Measurements from ENCODE around the gene ARHGAP26. TPM values are rescaled to one million over a fixed set of nuclear protein-coding genes. Genes with fewer than 3 reads are reported as not detected.
"Not testable (repeated sequence)": the region's sequence is repeated elsewhere in the genome, so short reads cannot be mapped to it uniquely, and the experiment has no call there.

ARHGAP26 gene
- total RNA-seq, 2 experiments from 2014 or later, result 17.0 to 19.5 TPM

DNA sequence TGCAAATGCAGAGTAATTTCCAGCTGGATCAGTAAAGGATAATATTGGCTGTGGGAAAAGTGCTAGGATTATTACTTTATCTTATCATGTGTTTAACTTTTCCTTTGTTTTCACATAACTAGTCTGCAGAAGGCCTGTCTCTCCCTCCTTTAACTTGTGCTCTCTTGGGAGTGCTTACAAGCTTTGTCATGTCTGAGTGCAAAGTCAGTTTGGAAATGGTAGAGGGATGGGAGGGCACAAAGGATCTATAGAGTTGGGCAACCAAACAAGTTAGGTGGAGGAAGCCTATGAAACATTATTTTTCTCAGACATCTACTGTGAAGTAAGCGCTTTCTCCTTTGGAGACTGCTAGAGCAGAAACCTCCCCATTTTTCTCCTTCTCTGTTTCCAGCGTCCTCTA is 308.8 kb downstream of the ARHGAP26 start:
- H3K36me3 Mint-ChIP-seq (ENCODE audit: low read depth), result no peaks in the 10 kb centered on the region
- no peaks in the 10 kb centered on the region for H3K9me3 Mint-ChIP-seq
- intact Hi-C loops (cut with micrococcal nuclease), result no loop called here
- DNase-seq, result no peak
- CTCF ChIA-PET, result no interaction called here
- H3K4me3 Mint-ChIP-seq, result no peak overlapping the region
- no peaks in the 10 kb centered on the region for H3K4me1 Mint-ChIP-seq (ENCODE audit: low read depth)
- H3K27ac Mint-ChIP-seq, result no peak overlapping the region
- H3K27me3 Mint-ChIP-seq (ENCODE audit: low read depth), result no peaks in the 10 kb centered on the region

DNA sequence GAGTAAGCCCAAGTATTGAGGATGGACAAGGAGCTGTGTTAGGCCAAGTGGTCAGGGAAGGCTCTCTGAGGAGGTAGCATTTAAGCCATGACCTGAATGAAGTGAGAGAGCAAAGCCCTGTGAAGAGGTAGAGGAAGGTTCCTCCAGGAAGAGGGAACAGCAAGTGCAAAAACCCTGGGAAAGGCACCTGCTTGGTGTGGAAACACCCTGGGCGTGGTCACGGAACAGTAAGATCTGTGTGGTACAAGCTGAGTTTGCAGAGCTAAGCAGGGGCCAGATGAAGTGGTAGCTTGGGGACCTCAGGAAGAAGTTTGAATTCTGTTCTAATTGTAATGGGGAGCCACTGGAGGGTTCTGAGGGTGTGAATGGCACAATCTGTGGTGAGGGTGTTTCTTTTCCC is 310.2 kb downstream of the ARHGAP26 start:
- Mint-ChIP-seq H3K4me1 (ENCODE audit: low read depth) (no peaks in the 10 kb centered on the region), H3K9me3 (no peaks in the 10 kb centered on the region), H3K36me3 (ENCODE audit: low read depth) (peaks cover 4% of the 10 kb centered on the region), H3K27ac (no peak overlapping the region), H3K27me3 (ENCODE audit: low read depth) (no peaks in the 10 kb centered on the region), H3K4me3 (no peak overlapping the region)
- intact Hi-C loops (cut with micrococcal nuclease), result no loop called here
- CTCF ChIA-PET, result interaction anchor here (0.8 kb wide), 1 partner anchor 9 kb away, joined by 4 read pairs; no protein-coding TSS in a partner anchor
- no peak for DNase-seq

DNA sequence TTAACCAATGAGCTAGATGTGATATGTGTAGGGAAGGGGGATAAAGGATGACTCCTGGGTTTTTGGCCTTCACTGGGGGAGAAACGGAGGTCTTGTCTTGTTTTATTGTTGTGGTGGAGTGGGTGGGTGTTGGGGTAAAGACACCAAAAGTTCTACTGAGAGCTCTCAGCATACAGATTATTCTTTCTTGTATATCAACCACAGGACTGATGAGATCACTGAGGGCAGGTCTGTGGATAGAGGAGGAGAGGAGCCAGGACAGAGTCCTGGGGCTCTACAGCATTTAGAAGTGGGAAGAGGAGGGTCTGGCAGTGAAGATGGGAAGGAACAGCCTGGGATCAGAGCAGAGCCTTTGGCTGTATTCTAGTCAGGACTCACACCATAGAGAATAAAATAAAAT is 310.8 kb downstream of the ARHGAP26 start:
- Mint-ChIP-seq H3K9me3 (no peaks in the 10 kb centered on the region), H3K27ac (no peak overlapping the region), H3K4me3 (no peak overlapping the region), H3K27me3 (ENCODE audit: low read depth) (no peaks in the 10 kb centered on the region), H3K36me3 (ENCODE audit: low read depth) (peaks cover 4% of the 10 kb centered on the region), H3K4me1 (ENCODE audit: low read depth) (no peaks in the 10 kb centered on the region)
- no peak for DNase-seq
- CTCF ChIA-PET, result interaction anchor here (0.6 to 0.8 kb wide), 3 partner anchors 10 to 26 kb away, joined by 3 to 6 read pairs (median 4); no protein-coding TSS in a partner anchor
- intact Hi-C loops (cut with micrococcal nuclease), result no loop called here

DNA sequence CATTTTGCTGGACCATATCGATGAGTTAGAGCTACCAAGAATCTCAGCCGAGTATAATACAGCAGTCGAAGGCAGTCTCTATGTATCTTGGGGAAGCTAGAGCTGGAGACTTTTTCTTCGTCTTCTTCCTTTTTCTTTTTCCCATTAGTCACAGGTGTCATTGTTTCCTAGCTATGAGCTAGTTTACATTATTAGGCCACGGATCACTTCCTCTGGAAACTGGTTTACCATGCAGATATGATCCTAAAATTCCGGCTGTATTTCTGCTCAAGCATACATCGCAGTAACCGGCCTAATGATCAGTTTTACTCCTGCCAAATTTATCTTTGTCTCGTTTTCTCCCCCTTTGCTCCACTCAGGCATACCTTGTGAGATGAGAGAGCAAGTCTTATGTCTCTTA is 312.8 kb downstream of the ARHGAP26 start:
- DNase-seq, result no peak
- Mint-ChIP-seq H3K27me3 (ENCODE audit: low read depth) (no peaks in the 10 kb centered on the region), H3K36me3 (ENCODE audit: low read depth) (peaks cover 4% of the 10 kb centered on the region), H3K4me1 (ENCODE audit: low read depth) (no peaks in the 10 kb centered on the region), H3K4me3 (no peak overlapping the region), H3K27ac (no peak overlapping the region), H3K9me3 (no peaks in the 10 kb centered on the region)
- CTCF ChIA-PET, result interaction anchor here (0.7 to 1.0 kb wide), 2 partner anchors 277 to 335 kb away, joined by 3 read pairs; no protein-coding TSS in a partner anchor
- intact Hi-C loops (cut with micrococcal nuclease), result no loop called here

DNA sequence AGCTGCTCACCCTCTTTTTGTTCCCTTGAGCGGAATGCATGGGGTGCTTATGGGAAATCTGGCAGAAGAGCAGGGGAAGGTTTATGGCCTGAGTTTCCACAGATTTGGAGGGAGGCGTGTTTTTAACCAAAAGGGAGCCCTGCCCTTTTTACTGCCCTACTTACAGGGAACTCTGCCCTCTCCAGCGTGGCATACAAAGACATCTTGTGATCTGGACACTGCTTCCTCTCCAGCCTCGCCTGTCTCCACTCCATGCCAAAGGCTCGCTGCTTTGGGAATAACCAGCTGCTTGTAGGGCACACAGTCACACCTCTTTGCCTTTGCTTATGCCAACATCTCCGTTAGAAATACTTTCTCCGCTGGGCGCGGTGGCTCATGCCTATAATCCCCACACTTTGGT is 314.2 kb downstream of the ARHGAP26 start:
- DNase-seq, result no peak
- Mint-ChIP-seq H3K36me3 (ENCODE audit: low read depth) (peaks cover 7% of the 10 kb centered on the region), H3K27me3 (ENCODE audit: low read depth) (no peaks in the 10 kb centered on the region), H3K4me1 (ENCODE audit: low read depth) (no peaks in the 10 kb centered on the region), H3K4me3 (no peak overlapping the region), H3K9me3 (no peaks in the 10 kb centered on the region), H3K27ac (no peak overlapping the region)
- intact Hi-C loops (cut with micrococcal nuclease), result no loop called here
- CTCF ChIA-PET, result interaction anchor here (0.6 kb wide), 2 partner anchors 12 to 101 kb away, joined by 3 read pairs; no protein-coding TSS in a partner anchor

DNA sequence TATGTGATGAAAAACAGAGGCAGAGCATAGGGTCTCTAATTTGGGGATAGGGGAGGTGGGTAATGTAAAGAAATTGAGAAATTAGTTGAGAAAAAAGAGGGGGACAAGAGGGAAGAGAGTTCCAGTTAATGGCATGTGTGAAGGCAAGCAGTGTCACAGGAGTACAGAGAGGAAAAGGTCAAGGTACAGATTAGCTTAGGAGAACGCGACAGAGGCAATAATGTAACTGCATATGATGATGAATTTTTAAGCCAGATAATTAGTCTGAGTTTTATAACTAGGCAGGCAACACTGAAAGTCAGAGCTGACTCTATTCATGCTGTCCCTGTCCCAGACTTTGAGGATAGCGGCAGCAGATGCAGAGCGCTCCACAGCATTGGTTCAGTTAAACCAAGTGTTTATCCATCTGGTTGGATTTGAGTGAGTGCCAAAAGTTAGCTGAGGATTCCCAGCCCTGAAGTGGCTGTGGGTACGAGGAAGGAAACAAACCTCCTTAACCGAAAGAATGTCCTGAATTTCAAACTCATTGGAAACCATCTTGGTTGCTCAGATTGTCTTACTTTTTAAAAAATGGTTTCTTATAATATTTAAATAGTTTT is 315.2 kb downstream of the ARHGAP26 start:
- Mint-ChIP-seq H3K27ac (no peak overlapping the region), H3K4me1 (ENCODE audit: low read depth) (no peaks in the 10 kb centered on the region), H3K27me3 (ENCODE audit: low read depth) (no peaks in the 10 kb centered on the region), H3K4me3 (no peak overlapping the region), H3K9me3 (no peaks in the 10 kb centered on the region), H3K36me3 (ENCODE audit: low read depth) (peaks cover 7% of the 10 kb centered on the region)
- intact Hi-C loops (cut with micrococcal nuclease), result no loop called here
- CTCF ChIA-PET, result interaction anchor here (0.6 to 1.2 kb wide), 2 partner anchors 22 to 102 kb away, joined by 3 read pairs; no protein-coding TSS in a partner anchor
- no peak for DNase-seq

DNA sequence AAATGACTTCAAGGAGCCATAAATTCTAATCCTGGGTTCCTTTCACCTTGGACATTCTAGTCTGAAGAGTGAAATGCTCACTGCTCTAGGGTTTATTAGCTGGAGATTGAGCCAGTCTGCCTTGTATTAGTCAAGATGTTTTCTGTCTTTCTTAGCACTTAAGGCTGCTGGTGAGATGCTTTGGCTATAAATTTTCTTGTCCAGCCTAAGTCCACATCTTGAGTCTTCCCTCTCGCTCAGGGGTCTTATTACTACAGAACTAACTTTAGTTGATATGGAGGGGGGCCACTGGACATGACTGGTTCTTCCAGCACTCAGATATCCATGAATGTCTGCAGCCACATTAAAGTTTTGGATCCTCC is 316.4 kb downstream of the ARHGAP26 start:
- H3K27ac Mint-ChIP-seq, result no peak overlapping the region
- H3K36me3 Mint-ChIP-seq (ENCODE audit: low read depth), result peaks cover 7% of the 10 kb centered on the region
- H3K27me3 Mint-ChIP-seq (ENCODE audit: low read depth), result no peaks in the 10 kb centered on the region
- H3K4me1 Mint-ChIP-seq (ENCODE audit: low read depth), result peaks cover 2% of the 10 kb centered on the region
- H3K4me3 Mint-ChIP-seq, result no peak overlapping the region
- DNase-seq, result no peak
- intact Hi-C loops (cut with micrococcal nuclease), result no loop called here
- no peaks in the 10 kb centered on the region for H3K9me3 Mint-ChIP-seq
- CTCF ChIA-PET, result interaction anchor here (0.6 kb wide), 1 partner anchor 316 kb away, joined by 4 read pairs; no protein-coding TSS in a partner anchor

DNA sequence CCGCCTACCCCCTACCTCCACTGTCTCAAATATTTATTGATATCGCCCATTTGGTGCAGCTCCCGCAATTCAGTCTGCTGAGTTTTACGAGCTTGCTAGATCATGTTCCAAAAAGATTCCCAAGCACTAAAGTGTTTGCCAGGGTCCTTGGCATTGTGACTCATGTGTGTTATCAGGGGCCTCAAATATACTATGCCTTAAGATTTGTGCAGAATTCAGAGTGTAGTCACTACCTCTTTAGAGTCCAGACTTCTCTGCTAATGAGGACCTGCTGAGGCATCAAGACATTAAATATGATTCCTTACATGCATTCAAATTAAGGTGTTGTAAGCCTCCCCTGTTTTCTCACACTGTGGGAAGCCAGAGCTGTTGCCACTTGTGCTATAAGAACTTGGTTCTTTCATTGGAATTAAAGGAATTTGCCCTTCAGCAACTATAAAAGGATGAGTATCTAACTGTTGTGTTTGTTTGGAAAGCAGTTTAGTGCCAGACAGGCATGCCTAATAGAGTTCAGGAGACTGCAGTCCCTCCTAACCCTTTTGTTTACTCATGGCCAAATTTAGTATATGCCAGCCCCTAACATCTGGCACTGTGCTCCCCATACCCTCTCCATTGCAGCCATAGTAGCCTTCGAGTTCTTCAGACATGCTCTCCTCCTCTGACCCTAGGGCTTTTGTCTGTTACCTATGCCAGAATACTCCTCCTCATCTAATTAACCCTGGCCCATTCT is 316.9 kb downstream of the ARHGAP26 start:
- H3K27ac Mint-ChIP-seq, result no peak overlapping the region
- no peaks in the 10 kb centered on the region for H3K9me3 Mint-ChIP-seq
- peaks cover 2% of the 10 kb centered on the region for H3K4me1 Mint-ChIP-seq (ENCODE audit: low read depth)
- no peaks in the 10 kb centered on the region for H3K27me3 Mint-ChIP-seq (ENCODE audit: low read depth)
- peaks cover 7% of the 10 kb centered on the region for H3K36me3 Mint-ChIP-seq (ENCODE audit: low read depth)
- intact Hi-C loops (cut with micrococcal nuclease), result no loop called here
- no peak overlapping the region for H3K4me3 Mint-ChIP-seq
- no peak for DNase-seq
- CTCF ChIA-PET, result interaction anchor here (0.6 kb wide), 1 partner anchor 316 kb away, joined by 4 read pairs; no protein-coding TSS in a partner anchor

DNA sequence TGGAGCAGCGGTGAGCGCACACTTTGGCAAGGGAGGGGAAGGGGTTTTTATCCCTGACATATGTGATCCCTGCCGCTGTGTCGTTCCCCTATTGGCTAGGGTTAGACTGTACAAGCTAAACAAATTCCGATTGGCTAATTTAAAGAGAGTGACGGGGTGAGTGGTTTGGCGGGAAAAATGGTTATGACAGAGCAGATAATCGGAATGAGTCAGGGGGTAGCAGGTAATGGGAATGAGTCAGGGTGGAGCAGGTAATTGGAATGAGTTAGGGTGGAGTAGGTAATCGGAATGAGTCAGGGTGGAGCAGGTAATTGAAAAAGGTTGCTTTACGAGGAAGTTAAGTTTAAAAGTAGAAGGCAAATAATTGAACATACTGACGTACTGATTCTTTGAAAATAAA is 318.5 kb downstream of the ARHGAP26 start:
- intact Hi-C loops (cut with micrococcal nuclease); H3K27ac Mint-ChIP-seq; H3K4me1 Mint-ChIP-seq (ENCODE audit: low read depth); H3K36me3 Mint-ChIP-seq (ENCODE audit: low read depth); H3K4me3 Mint-ChIP-seq; H3K27me3 Mint-ChIP-seq (ENCODE audit: low read depth); CTCF ChIA-PET; DNase-seq; H3K9me3 Mint-ChIP-seq: not testable (repeated sequence)

DNA sequence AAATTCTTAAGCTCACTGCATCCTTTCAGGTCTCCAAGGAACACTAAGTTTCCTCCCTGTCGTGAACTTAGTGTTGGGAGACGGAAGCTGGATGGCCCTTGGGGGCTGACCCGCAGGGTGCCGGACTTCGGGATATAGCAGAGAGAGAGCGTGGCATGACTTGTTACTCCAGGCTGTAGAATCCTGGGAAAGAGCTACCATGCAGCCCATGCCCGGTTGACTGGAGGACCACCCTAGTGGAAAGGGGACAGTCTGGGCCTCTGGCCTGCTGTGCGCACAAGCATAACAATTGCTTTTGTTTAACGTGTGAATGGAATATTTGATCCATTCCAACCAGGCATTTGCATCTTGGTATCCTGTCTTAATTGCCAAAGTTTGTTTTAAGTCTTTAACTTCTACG is 319.9 kb downstream of the ARHGAP26 start:
- DNase-seq; intact Hi-C loops (cut with micrococcal nuclease); H3K4me3 Mint-ChIP-seq; H3K27ac Mint-ChIP-seq; H3K9me3 Mint-ChIP-seq; H3K36me3 Mint-ChIP-seq (ENCODE audit: low read depth); H3K27me3 Mint-ChIP-seq (ENCODE audit: low read depth): not testable (repeated sequence)
- CTCF ChIA-PET, result interaction anchor here (0.7 kb wide), 1 partner anchor 11 kb away, joined by 3 read pairs; no protein-coding TSS in a partner anchor
- H3K4me1 Mint-ChIP-seq (ENCODE audit: low read depth), result peaks cover 16% of the 10 kb centered on the region

DNA sequence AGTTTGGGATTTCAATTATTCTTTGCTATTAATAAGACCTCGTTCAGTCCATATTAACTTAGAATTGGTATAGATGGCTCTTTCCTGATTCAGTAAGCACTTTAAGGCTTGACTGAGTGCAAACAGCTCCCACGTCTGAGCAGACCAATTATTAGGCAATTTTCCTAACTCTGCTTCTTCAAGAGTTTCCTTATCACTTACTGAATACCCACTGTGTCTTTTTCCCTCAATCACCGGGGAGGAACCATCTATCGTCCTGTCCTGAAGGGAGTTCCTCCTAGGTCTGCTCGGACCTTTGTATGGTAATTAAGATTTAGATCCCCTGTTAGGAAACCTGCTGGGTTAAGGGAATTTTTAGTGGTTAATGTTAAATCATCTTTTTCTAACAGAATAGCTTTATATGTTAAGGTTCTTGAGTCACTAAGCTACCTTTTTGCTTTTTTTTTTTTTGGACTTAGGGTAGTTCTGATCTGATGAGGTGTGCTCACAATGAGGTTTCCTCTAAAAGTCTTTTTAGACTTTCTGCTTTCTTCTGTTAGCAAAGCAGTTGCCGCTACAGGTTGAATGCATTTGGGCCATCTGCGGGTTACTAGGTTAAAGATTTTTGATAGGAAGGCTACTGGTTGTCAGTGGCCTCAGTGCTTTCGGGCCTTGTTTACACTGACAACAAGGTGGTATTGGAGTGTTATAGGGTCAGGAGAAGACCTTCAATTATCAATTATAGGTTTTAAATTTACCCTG is 322.7 kb downstream of the ARHGAP26 start:
- H3K27ac Mint-ChIP-seq; H3K9me3 Mint-ChIP-seq; H3K36me3 Mint-ChIP-seq (ENCODE audit: low read depth); H3K4me3 Mint-ChIP-seq; H3K27me3 Mint-ChIP-seq (ENCODE audit: low read depth); CTCF ChIA-PET; DNase-seq; intact Hi-C loops (cut with micrococcal nuclease): not testable (repeated sequence)
- H3K4me1 Mint-ChIP-seq (ENCODE audit: low read depth), result peaks cover 16% of the 10 kb centered on the region

DNA sequence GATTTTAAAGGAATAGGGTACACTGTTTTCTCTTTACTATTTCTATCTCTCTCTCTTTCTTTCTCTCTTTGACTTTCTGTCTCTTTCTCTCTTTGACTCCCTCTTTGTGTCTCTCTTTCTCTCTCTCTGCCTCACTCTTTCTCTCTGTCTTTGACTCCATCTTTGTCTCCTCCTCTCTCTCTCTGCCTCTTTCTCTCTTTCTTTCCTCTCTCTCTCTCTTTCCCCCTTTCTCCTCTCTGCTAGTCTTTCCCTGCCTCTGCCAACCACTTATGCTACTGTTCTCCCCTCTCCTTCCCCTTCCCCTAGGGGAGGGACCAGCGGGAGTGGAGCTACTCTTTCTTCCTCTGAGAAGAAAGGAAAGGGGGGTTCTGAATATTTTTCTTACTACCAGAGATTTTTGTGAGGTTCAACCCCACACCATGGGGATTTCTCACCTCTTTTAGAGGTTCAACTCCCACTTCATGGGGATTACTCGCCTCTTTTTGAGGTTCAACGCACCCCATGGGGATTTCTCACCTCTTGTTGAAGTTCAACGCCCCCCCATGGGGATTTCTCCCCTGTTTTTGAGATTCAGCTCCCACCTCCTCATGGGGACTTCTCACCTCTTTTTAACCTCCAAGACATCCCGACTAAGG is 323.4 kb downstream of the ARHGAP26 start:
- intact Hi-C loops (cut with micrococcal nuclease), result no loop called here
- peak; percentile 17 for DNase-seq
- CTCF ChIA-PET, result interaction anchor here (0.6 kb wide), 2 partner anchors 37 to 77 kb away, joined by 3 to 4 read pairs; no protein-coding TSS in a partner anchor
- Mint-ChIP-seq H3K36me3 (ENCODE audit: low read depth) (peaks cover 2% of the 10 kb centered on the region), H3K4me3 (no peak overlapping the region), H3K9me3 (no peaks in the 10 kb centered on the region), H3K4me1 (ENCODE audit: low read depth) (peaks cover 16% of the 10 kb centered on the region), H3K27ac (peak overlapping the region; percentile 53), H3K27me3 (ENCODE audit: low read depth) (no peaks in the 10 kb centered on the region)
